Measurements from ENCODE around the gene FOSL2.

DNA sequence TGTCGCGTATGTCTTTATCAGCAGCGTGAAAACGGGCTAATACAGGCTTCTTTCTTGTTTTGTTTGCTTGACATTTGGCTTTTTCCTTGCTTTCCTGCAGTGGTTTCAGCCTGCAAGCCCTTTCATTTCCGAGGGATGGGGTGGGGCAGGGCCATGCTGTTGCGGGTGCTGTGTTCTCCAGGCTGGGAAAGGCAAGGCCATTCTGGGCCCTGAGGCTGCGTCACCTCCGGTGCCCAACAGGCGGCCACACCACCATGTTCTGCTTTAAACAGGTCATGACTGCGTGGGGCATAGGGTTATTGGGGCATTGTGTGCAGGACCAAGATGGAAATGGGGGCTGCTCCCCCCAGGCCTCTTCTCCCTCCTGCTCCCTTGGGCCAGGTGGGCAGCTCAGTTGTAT, 64.6 kb downstream of the FOSL2 start:
- TF ChIP-seq TAF1 (IDR thresholded peaks at IDR 0.05; ENCODE audit: low read depth), result no peak
- TF ChIP-seq, protein P1, sequence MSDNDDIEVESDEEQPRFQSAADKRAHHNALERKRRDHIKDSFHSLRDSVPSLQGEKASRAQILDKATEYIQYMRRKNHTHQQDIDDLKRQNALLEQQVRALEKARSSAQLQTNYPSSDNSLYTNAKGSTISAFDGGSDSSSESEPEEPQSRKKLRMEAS (IDR thresholded peaks at IDR 0.05), result no peak
